HG03378 (cell line): ENCODE data around the gene NDRG4.

Experiments used
- ATAC-seq: cut with Tn5 transposase; IDR thresholded peaks from one replicate; pipeline ENCODE4 v1.9.1; 2021; ENCODE audit warnings: mild to moderate bottlenecking, moderate library complexity; ENCODE audit not compliant: unreplicated experiment

Gene NDRG4

DNA sequence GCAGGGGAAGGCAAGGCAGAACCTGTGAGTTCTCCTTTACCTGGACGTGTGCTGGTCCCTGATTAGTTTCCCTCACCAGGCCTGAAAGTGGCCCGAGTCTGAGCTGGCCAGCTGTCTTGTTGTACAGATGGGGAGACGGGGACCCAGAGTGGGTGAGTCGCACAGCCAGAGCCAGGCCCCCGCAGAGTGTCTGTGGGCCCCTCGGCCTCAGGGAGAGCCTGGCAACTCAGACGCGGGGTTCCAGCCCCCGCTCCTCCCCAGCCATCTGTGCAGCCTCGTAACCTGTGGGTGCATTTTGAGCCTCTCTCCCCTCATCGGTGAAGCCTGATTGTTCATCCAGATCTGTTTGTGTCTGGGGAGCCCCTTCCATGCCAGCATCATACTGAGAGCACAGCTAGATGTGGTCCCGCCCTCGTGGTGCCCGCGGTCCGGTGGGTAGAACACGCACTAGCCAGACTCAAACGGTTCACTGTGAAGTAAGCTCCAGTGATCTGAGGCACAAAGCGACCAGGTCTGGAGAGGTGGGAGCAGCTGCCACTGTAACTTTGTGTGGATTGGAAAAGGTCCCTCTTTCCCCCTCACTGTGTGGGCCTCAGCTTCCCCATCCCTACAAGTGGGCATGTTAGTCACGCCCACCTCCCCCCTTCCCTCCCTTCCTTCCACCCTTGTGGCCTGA lies 6.0 kb upstream of the NDRG4 start:
- no peak for ATAC-seq

DNA sequence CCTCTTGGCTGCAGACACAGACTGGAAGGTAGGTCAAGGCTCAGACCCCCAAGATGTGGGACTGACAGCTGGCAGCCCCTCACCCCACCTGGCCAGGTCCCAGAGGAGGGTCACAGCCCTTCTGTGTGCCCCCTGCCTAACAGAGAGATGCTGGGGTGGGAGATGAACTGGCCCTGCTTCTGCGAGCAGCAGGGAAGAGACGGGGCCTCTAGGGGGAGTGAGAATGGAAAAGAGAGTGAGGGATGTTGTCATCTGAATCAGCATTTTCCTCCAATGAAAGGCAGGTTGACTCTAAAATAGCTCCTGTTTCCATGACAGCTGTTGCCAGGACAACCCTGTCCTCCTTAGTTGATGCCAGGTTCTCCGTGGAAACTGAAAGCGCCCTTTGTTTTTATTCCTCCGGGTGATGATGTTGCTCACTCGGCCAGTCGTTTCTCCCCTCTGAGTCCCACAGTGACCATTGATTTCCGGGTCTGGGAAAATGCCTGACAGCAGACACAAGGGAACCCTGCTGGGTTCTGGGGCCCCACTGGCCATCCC lies 4.9 kb upstream of the NDRG4 start:
- ATAC-seq: peak; percentile 81

DNA sequence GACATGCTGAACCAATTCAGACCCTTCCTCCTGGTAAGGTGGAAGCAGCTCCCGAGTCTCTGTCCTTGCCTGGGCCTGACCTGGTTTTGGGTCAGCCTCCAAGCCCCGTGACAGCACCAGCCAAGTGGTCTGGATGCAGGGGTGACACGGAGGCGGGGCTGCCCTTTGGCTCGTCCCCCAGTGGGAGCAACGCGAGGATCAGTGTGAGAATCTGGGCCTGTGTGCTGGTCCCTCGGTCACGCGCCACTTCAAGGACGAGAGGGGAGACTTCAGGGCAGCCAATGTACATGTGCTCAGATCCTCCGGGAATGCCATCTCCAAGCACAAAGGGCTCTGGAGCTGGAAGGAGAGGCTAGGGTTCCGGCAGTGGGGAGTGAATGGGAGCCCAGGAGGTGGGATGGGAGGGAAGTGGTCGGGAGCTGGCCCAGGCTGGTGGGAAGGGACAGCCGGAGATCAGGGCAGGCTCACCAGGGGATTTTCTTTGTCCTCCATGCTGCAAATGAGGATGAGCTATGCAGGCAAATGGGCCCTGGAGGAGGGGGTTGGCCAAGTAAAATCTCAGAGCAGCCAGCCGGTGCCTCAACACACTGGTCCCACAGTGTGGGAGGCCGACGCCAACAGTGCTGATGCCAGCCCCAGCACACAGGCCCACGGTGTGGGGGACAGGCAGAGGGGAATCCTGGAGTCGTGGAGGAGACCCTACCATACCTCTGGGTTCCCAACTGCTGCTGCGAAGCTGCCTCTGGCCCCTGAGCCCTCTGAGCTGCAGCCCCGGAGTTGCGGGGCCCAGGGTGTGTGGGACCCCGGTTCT lies 4.2 kb upstream of the NDRG4 start:
- no peak for ATAC-seq

DNA sequence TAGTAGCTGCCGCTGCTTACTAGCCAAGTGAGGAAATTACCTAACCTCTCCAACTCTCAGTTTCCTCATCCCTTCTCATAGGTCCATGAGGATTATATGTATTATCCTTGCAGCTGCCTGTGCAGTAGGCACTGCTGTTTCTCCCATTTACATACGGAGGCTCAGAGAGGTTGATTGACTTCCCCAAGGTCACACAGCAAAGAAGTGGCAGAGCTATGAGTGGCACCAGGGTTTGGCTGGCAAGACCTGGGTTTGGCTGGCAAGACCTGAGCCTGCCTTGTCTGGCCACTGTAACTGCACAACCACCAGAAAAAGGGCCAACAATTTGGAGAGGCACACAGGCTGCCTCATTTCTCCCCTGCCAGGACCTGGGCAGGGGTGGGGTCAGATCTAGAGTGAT lies 2.5 kb upstream of the NDRG4 start:
- ATAC-seq: no peak

DNA sequence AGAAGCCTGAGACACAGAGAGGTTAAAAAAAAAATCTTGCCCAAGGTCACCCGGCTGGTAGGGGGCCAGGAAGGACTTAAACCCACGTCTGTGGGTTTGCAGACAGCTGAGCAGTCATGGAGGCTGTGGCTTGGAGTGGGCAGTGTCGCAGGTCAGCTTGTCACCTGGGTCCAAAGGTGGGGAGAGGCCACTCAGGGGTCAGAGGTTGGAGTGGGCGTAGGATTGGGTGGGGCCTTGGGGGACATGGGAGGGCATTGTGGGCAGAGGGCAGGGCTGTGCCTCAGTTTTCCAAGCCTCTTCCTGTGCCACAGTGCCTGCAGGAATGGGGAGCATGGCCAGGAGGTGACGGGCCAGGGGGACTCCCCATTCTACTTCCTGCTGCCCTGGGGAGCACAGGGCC lies 2.0 kb upstream of the NDRG4 start:
- no peak for ATAC-seq

DNA sequence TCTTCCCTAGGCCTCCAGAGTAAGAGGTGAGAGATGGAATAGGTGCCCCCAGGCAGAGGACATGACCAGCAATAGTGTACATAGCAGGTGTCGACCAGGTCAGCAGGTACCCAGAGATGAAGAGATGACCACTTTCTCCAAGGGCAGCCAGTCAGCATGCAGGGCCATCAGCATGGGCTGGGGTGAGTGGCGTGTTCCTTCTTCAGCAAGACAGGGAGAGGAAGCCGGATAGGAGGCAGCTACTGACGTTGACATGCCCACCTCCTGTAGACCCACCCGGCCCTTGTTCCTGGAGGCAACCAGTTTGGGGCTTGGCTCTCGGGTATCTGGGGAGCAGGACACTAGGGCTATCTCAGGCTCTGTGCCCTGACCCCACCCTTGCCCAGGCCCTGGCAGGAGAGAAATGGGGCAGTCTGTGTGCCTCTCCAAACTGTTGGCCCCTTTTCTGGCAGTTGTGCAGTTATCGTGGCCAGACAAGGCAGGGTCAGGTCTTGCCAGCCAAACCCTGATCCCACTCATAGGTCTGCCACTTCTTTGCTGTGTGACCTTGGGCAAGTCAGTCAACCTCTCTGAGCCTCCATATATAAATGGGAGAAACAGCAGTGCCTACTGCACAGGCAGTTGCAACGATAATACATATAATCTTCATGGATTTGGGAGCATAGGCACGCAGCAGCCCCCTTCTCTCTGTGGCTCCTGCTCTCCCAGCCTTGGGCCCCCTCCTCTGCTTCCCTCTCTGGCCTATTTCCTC lies 1.4 kb upstream of the NDRG4 start:
- no peak for ATAC-seq

DNA sequence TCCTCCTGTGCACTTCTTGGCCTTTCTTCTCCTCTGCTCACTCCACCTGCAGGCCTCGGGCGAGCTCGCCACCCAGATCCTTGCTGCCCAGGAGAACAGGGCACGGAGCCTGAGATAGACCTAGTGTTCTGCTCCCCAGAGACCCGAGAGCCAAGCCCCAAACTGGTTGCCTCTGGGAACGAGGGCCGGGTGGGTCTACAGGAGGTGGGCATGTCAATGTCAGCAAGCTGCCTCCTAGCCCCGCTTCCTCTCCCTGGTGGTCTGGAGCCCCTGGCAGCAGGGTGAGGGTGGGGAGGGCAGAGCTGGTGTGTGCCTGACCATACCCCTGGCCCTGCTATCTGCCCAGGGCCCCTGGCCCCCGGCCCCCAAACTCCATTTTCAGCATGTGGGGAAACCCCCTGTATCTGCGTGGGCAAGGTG lies 841 bp upstream of the NDRG4 start:
- ATAC-seq: no peak

DNA sequence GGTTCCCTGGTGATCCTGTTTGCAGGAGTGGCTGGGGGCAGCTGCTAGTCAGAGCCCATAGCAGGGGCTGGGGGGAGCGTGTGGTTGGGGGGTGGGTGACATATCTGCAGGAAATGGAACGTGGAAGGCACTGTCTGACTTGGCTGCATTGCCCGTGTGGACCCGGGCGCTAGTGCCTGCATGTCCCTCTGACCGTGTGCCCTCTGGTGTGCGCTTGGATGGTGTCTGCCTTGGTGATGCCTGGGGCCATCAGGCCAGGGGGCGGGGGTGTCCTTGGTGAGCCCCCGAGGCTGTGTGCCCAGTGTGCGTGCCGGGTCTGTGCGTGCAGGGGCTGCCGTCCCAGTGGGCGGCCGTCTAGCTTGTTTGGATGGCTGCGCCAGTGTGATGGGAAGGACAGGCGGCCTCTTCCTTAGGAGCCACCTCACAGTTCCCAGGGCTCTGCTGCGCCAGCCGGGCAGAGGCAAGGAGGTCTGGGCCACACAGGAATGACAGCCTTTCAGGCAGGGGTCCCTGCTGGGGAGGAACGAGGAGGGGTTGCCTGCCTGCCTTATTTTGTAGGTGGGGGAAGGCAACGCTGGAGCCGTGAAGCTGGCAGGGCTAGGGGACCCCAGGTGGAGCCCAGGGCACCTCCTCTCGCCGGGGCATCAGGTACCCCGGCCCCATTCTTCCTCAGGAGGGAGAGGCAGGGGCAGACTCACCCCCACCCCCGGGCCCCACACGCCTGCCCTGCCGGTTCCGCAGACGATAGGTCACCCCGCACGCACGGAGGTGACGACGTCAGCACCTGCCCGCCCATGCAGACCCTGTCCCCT lies 693 bp downstream of the NDRG4 start:
- no peak for ATAC-seq

DNA sequence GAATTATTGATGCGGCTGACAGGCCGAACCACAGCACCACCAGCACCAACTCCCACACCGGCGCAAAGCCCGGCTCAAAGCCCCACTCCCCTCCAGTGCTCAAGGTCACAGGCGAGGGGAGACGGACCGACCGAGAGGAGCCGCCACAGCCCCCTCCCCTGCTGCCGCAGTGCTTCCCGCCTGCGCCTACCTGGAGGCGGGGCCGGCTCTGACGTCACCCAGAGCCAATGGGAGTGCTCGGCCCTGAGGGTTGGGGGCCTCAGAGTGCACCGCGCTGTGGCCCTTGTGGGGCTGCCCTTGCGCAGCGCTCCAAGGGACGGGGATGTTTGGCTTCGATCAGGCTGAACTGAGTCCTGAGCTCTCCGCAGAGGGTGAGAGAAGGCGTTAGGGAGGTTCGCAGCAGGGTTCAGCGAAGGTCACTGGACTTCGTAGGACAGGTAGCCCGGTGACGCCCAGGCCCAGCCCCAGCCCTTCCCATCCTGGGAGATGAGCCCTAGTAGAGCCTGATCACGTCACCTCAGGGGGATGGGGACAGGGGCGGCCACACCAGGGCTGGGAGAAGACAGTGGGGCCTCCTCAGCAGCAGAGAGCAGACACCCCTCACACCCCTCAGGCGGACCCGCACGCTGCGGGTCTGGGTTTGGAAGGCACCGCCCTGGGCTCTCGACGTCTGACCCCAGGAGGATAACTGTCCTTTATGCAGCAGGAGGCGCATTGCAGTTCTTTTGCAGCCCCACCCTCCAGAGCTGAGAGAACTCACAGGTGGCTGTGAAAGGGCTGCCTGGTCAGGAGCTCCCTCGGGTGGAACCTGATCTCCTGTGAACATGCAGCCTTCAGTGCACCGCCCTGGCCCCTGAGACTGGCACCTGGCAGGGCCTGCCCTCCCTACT lies 1.5 kb downstream of the NDRG4 start:
- no peak for ATAC-seq

DNA sequence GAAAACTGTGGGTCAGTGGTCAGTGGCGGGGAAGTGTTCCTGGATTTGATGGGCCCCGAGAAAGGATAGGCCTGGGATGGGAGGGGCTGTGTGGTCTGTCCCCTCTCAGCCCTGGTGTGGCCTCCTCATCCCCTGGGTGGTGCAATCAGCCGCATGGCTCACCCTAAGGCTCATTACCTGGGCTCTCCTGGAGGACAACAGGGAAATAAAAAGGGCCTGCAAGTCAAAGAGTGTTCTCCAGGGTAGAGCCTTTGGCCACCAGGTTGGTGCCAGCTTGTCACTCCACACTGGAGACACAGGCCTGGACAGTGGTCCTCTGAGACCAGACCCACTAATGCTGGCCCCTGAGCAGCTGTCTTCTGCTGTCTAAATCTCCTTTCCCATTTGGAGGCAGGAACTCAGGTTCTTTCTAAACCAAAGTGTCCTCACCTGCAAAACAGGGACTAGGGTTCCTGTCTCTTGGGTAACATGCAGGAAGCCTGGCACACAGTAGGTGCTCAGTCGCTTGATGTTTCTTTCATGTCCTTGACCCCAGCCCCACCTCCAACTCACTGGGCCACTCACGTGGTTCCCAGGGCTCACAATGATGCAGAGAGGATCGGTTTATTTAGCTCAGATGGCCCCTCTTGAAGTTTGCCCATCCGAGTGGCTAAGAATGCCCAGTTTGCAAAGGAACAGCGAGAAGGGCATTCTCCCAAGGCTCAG lies 2.4 kb downstream of the NDRG4 start:
- ATAC-seq: no peak

DNA sequence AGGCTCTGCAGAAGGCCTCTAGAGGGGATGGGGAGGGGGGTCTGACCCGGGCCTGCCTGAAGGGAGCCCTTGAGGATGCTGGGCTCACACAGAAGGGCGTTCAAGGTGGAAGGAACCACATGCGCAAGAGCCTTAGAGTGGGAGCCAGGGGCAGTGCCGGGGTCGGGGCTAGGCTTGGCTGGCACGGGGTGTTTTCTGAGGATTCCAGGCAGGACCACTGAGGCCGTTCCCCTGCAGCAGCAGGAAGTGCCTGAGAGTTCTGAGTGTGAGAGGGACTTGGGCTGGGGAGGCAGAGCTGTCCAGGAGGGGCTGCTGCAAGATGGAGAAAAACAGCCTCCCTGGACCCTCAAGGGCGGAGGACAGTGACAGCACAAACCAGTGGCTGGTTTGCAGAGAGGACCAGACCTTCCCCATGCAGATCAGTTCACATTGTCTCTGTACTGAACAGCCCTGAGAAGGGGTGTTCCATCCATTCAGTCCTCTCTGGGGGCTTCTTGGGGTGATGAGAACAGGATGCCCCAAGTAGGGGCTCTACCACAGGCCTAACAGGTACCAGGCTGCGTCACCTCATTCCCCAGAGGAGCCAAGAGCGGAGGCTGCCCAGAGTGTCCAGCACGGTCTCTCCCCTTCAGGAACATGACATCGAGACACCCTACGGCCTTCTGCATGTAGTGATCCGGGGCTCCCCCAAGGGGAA lies 3.4 kb downstream of the NDRG4 start:
- ATAC-seq: no peak

DNA sequence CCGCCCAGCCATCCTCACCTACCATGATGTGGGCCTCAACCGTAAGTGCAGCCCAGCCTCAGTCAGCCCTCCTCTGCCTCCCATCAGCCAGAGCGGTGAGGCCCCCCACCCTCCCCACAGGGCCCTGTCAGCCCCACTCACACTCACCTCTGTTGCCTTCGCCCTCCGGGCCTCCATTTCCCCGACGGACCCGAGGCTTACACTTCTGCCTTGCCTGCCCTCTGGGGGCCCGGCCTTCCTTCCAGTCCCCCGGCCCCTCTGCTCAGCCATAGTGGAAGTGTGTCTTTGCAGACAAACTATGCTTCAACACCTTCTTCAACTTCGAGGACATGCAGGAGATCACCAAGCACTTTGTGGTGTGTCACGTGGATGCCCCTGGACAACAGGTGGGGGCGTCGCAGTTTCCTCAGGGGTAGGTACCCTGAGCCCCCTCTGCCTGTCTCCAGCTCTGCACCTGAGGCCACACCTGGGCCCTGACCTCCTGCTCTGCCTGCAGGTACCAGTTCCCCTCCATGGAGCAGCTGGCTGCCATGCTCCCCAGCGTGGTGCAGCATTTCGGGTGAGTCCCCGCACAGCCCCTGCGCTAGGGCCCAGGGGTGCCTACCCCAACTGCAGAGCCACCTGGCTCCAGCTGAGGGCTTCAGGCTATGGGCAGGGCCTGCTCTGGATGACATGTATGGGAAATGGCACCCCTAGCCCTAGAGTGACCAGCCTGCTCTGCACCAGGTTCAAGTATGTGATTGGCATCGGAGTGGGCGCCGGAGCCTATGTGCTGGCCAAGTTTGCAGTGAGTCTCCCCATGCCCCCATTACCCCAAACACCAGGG lies 4.1 kb downstream of the NDRG4 start:
- ATAC-seq: no peak

DNA sequence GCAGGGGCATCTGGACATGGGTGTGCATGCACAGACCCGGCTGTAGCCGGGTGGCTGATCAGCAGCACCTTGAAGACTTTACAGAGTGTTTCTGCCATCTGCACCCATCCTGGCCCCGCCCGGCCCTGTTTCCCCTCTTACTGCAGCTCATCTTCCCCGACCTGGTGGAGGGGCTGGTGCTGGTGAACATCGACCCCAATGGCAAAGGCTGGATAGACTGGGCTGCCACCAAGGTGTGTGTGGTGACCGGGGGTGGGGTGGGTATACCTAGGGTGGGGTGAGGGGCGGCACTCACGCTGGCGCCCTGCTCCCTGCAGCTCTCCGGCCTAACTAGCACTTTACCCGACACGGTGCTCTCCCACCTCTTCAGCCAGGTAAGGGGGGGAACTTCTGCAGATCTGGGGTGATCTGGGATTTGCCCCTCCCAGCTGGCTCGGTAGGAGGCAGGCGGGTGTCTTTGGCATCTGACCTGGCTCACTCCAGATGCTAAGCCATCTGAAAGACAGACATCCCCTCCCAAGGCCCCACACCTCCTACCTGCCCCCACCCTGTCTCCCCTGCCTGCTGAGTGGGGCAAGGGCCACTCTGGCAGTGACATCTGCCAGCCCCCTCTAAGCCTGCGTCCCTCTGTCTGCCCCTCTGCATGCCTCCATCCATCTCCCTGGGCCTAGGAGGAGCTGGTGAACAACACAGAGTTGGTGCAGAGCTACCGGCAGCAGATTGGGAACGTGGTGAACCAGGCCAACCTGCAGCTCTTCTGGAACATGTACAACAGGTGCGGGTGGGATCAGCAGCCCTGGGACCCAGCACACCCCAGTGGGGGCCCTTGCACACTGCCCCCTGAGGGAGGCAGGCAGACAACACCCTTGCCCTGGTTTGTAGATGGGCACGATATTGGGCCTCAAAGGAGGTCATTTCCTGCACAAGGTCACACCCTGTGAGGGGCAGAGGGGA lies 6.6 kb downstream of the NDRG4 start:
- no peak for ATAC-seq

DNA sequence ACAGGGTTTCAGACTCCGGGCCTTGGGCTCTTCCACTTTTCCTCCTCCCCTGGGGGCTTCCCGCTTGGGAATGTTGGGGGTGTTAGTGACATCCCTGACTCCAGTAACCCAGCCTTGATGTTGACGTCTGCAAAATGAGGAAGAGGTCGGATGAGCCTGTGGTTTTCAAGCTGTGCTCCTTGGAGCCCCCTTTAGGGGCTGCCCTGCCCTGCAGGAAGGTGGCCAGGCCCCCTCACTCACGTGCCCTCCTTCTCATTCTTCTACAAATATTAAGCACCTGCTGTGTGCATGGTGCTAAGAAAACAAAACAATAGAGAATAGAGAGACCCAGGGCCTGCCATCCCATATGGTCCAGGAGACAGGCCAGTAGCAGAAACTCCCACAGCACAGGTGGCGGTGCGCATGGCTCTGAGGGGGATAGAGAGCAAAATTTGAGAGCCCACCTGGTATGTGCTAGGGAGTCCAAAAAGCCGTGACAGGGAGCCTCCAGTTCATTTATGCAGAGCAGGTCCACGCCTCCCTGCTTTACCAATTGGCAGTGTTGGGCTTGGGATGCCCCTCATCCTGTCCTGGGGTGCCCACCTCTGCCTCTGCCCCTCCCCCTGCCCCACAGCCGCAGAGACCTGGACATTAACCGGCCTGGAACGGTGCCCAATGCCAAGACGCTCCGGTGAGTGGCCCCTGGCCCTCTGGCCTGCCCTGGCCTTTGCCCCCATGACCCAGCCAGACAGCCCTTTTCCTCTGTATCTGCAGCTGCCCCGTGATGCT lies 7.4 kb downstream of the NDRG4 start:
- ATAC-seq: no peak

DNA sequence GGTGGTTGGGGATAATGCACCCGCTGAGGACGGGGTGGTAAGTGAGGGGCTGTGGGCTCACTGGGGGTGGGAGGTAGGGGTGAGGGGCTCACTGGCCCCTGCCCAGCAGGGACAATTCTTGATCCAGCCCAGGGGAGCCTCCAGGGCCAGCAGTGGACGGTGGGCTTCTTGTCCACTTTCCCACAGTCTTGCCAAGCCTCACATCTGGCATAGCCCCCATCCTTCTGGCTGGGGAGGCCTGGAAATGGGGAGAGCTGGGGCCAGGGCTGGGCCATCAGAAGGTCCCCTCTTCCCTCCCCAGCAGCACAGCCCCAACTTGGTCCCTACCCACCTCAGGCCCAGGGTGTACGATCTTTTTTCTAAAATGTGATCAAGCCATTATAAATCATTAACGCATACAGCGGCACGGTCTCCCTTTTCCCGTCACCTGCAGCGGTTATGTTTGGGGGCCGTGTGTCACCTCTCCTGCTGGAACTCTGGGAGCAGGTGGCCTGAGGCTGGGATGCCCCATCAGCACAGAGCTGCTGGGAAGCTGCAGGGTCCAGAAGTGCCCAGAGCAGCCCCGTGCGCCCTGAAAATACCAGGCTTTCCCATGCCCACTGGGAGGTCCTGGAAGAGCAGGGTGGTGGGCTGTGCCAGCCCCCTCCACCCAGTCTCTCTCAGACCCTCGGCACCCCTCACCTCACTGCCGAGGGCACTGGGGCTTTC lies 8.2 kb downstream of the NDRG4 start:
- ATAC-seq: no peak
